Prostate gland (tissue), 2 donors: ENCODE results near the gene IGF2.

ENCODE experiments used
- POLR2A ChIP-seq: fragments of 450-650 bp; IDR thresholded peaks from one replicate; pipeline ENCODE4 v1.6.1; 2016; ENCODE audit warnings: antibody characterized with exemption, mild to moderate bottlenecking
- POLR2AphosphoS5 ChIP-seq: sonication (generic); formaldehyde crosslinking; IDR thresholded peaks from one replicate; pipeline ENCODE4 v1.6.1; 2017; ENCODE audit warnings: antibody characterized with exemption
- TF ChIP-seq, protein P1 (sequence below), 4 experiments: fragments of 200-600 bp in 2 of 4; fragments of 450-650 bp in 2 of 4; sonication (generic) in 2 of 4; IDR thresholded peaks; 1 replicate in 3 of 4; 2 replicates in 1 of 4; pipeline ENCODE4 v1.5.1; 2016 to 2019; ENCODE audit warnings: antibody characterized with exemption in 4 of 4, mild to moderate bottlenecking in 2 of 4, moderate library complexity in 2 of 4

DNA sequence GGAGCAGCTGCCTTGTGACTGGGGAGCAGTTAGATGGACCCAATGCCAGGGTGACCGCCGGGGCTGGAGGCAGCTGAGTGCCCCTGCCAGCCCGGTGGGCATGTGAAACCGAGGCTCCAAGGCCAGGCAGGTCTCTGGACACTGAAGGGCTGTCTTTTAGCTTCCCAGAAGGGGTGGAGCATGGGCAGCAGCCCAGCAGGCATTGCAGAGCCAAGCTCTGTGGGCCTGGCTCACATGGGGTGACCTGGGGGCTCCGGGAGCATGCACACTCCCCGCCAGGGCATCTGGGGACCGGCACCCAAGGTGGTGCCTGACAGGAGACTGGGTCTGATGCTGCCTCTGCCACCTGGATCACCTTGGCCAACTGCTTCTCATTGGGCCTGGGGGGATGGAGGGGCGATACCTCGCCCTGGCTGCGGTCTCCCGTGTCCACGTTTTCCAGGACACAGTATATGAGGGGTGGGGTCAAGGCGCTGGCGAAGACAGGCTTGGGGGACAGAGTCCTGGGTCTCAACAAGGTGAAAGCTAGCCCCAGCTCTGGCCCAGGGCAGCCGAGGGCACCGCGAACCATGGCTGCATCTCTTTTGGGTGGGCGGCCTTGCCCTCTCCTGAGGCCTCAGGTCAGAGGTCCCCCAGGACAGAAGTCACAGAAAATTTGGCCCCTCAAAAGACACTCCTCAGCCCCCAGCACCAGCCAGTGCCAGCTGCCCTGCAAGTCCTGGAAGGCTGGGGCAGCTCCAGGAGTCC lies 18.3 kb upstream of the IGF2 start:
- TF ChIP-seq, protein P1, sequence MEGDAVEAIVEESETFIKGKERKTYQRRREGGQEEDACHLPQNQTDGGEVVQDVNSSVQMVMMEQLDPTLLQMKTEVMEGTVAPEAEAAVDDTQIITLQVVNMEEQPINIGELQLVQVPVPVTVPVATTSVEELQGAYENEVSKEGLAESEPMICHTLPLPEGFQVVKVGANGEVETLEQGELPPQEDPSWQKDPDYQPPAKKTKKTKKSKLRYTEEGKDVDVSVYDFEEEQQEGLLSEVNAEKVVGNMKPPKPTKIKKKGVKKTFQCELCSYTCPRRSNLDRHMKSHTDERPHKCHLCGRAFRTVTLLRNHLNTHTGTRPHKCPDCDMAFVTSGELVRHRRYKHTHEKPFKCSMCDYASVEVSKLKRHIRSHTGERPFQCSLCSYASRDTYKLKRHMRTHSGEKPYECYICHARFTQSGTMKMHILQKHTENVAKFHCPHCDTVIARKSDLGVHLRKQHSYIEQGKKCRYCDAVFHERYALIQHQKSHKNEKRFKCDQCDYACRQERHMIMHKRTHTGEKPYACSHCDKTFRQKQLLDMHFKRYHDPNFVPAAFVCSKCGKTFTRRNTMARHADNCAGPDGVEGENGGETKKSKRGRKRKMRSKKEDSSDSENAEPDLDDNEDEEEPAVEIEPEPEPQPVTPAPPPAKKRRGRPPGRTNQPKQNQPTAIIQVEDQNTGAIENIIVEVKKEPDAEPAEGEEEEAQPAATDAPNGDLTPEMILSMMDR (IDR thresholded peaks at IDR 0.05), result no peak
- no peak for TF ChIP-seq POLR2AphosphoS5
- no peak for TF ChIP-seq POLR2A
